Measurements from ENCODE around the gene OR6X1.
"Not testable (repeated sequence)": the region's sequence is repeated elsewhere in the genome, so short reads cannot be mapped to it uniquely, and the experiment has no call there.

OR6X1 gene

GRCh38 chr11:123755813-123756212 lies 1.5 kb upstream of the OR6X1 start:
- H3K36me3 ChIP-seq (ENCODE audit: insufficient read depth, insufficient read length, low read length) = no peaks in the 10 kb centered on the region
- H3K4me3 ChIP-seq (ENCODE audit: insufficient read length, low read depth) = no peak overlapping the region
- H3K9me3 ChIP-seq (ENCODE audit: insufficient read depth, low read length) = no peaks in the 10 kb centered on the region
- TF ChIP-seq YY1 (IDR thresholded peaks at IDR 0.05; ENCODE audit: insufficient read depth, insufficient read length) (no peak), ZNF274 (IDR thresholded peaks at IDR 0.05; ENCODE audit: low read depth, low read length) (no peak), SUZ12 (IDR thresholded peaks at IDR 0.05; ENCODE audit: extremely low read depth, insufficient read depth, insufficient read length) (no peak)
- no peaks in the 10 kb centered on the region for H3K27me3 ChIP-seq (ENCODE audit: insufficient read depth, insufficient read length)
- H3K9ac ChIP-seq (ENCODE audit: insufficient read length, low read depth) = no peak overlapping the region
- no peaks in the 10 kb centered on the region for H3K4me1 ChIP-seq (ENCODE audit: insufficient read depth, insufficient read length)
- no peak for DNase-seq (ENCODE audit: low read depth, low spot score)

GRCh38 chr11:123755344-123755743 lies 1.0 kb upstream of the OR6X1 start:
- no peaks in the 10 kb centered on the region for H3K27me3 ChIP-seq (ENCODE audit: insufficient read depth, insufficient read length)
- H3K36me3 ChIP-seq (ENCODE audit: insufficient read depth, insufficient read length, low read length) = no peaks in the 10 kb centered on the region
- no peaks in the 10 kb centered on the region for H3K9me3 ChIP-seq (ENCODE audit: insufficient read depth, low read length)

GRCh38 chr11:123753110-123753509 lies 1.2 kb downstream of the OR6X1 start:
- DNase-seq (ENCODE audit: low read depth, low spot score) = no peak
- H3K27me3 ChIP-seq (ENCODE audit: insufficient read depth, insufficient read length) = no peaks in the 10 kb centered on the region
- no peaks in the 10 kb centered on the region for H3K9me3 ChIP-seq (ENCODE audit: insufficient read depth, low read length)
- no peak overlapping the region for H3K4me3 ChIP-seq (ENCODE audit: insufficient read length, low read depth)
- no peaks in the 10 kb centered on the region for H3K4me1 ChIP-seq (ENCODE audit: insufficient read depth, insufficient read length)
- H3K9ac ChIP-seq (ENCODE audit: insufficient read length, low read depth) = no peak overlapping the region
- TF ChIP-seq YY1 (IDR thresholded peaks at IDR 0.05; ENCODE audit: insufficient read depth, insufficient read length) (no peak), ZNF274 (IDR thresholded peaks at IDR 0.05; ENCODE audit: low read depth, low read length) (no peak), SUZ12 (IDR thresholded peaks at IDR 0.05; ENCODE audit: extremely low read depth, insufficient read depth, insufficient read length) (no peak)
- H3K36me3 ChIP-seq (ENCODE audit: insufficient read depth, insufficient read length, low read length) = no peaks in the 10 kb centered on the region

More at GRCh38 chr11:123755344-123755743, 1.0 kb upstream of the OR6X1 start:
- Histone ChIP-seq H3K4me3 (ENCODE audit: insufficient read length, low read depth) (no peak overlapping the region), H3K9ac (ENCODE audit: insufficient read length, low read depth) (no peak overlapping the region), H3K4me1 (ENCODE audit: insufficient read depth, insufficient read length) (no peaks in the 10 kb centered on the region)
- TF ChIP-seq SUZ12 (IDR thresholded peaks at IDR 0.05; ENCODE audit: extremely low read depth, insufficient read depth, insufficient read length) (no peak), YY1 (IDR thresholded peaks at IDR 0.05; ENCODE audit: insufficient read depth, insufficient read length) (no peak), ZNF274 (IDR thresholded peaks at IDR 0.05; ENCODE audit: low read depth, low read length) (no peak)
- DNase-seq (ENCODE audit: low read depth, low spot score) = no peak

GRCh38 chr11:123751781-123752180 lies 2.5 kb downstream of the OR6X1 start:
- TF ChIP-seq ZNF274 (IDR thresholded peaks at IDR 0.05; ENCODE audit: low read depth, low read length) (no peak), YY1 (IDR thresholded peaks at IDR 0.05; ENCODE audit: insufficient read depth, insufficient read length) (no peak), SUZ12 (IDR thresholded peaks at IDR 0.05; ENCODE audit: extremely low read depth, insufficient read depth, insufficient read length) (no peak)
- no peak overlapping the region for H3K4me3 ChIP-seq (ENCODE audit: insufficient read length, low read depth)
- no peaks in the 10 kb centered on the region for H3K9me3 ChIP-seq (ENCODE audit: insufficient read depth, low read length)
- no peak for DNase-seq (ENCODE audit: low read depth, low spot score)
- H3K36me3 ChIP-seq (ENCODE audit: insufficient read depth, insufficient read length, low read length) = no peaks in the 10 kb centered on the region
- H3K9ac ChIP-seq (ENCODE audit: insufficient read length, low read depth) = no peak overlapping the region
- H3K27me3 ChIP-seq (ENCODE audit: insufficient read depth, insufficient read length) = no peaks in the 10 kb centered on the region
- no peaks in the 10 kb centered on the region for H3K4me1 ChIP-seq (ENCODE audit: insufficient read depth, insufficient read length)

- not testable (repeated sequence) for H3K27me3 ChIP-seq (ENCODE audit: insufficient read depth, insufficient read length); H3K4me1 ChIP-seq (ENCODE audit: insufficient read depth, insufficient read length); H3K9me3 ChIP-seq (ENCODE audit: insufficient read depth, low read length); DNase-seq (ENCODE audit: low read depth, low spot score); H3K4me3 ChIP-seq (ENCODE audit: insufficient read length, low read depth); H3K36me3 ChIP-seq (ENCODE audit: insufficient read depth, insufficient read length, low read length); H3K9ac ChIP-seq (ENCODE audit: insufficient read length, low read depth)
These were observed 6.0 kb downstream of the OR6X1 start for GRCh38 chr11:123748349-123748748.

GRCh38 chr11:123745764-123746451 lies 8.4 kb downstream of the OR6X1 start:
- H3K27me3 ChIP-seq (ENCODE audit: insufficient read depth, insufficient read length) = no peaks in the 10 kb centered on the region
- H3K9me3 ChIP-seq (ENCODE audit: insufficient read depth, low read length) = peaks cover 3% of the 10 kb centered on the region; the same call in 1 of the 2 replicates
- H3K9ac ChIP-seq (ENCODE audit: insufficient read length, low read depth) = no peak overlapping the region
- no peaks in the 10 kb centered on the region for H3K36me3 ChIP-seq (ENCODE audit: insufficient read depth, insufficient read length, low read length)
- DNase-seq (ENCODE audit: low read depth, low spot score) = peak; percentile 57
- no peaks in the 10 kb centered on the region for H3K4me1 ChIP-seq (ENCODE audit: insufficient read depth, insufficient read length)
- H3K4me3 ChIP-seq (ENCODE audit: insufficient read length, low read depth) = no peak overlapping the region
- TF ChIP-seq SUZ12 (IDR thresholded peaks at IDR 0.05; ENCODE audit: extremely low read depth, insufficient read depth, insufficient read length) (no peak), ZNF274 (IDR thresholded peaks at IDR 0.05; ENCODE audit: low read depth, low read length) (no peak), YY1 (IDR thresholded peaks at IDR 0.05; ENCODE audit: insufficient read depth, insufficient read length) (no peak)

- Histone ChIP-seq H3K4me3 (ENCODE audit: insufficient read length, low read depth) (peak overlapping the region; percentile 85), H3K9me3 (ENCODE audit: insufficient read depth, low read length) (peaks cover 21% of the 10 kb centered on the region; the same call in 1 of the 2 replicates), H3K36me3 (ENCODE audit: insufficient read depth, insufficient read length, low read length) (peaks cover 27% of the 10 kb centered on the region), H3K27me3 (ENCODE audit: insufficient read depth, insufficient read length) (no peaks in the 10 kb centered on the region), H3K9ac (ENCODE audit: insufficient read length, low read depth) (peak overlapping the region; percentile 71), H3K4me1 (ENCODE audit: insufficient read depth, insufficient read length) (no peaks in the 10 kb centered on the region)
- peak; percentile 32 for DNase-seq (ENCODE audit: low read depth, low spot score)
- TF ChIP-seq ZNF274 (IDR thresholded peaks at IDR 0.05; ENCODE audit: low read depth, low read length) (no peak), SUZ12 (IDR thresholded peaks at IDR 0.05; ENCODE audit: extremely low read depth, insufficient read depth, insufficient read length) (no peak), YY1 (IDR thresholded peaks at IDR 0.05; ENCODE audit: insufficient read depth, insufficient read length) (no peak)
These were observed 11.6 kb downstream of the OR6X1 start for GRCh38 chr11:123742724-123743120.
